M059J (cell line): ENCODE data around the gene HIF3A. TPM values are rescaled to one million over a fixed set of nuclear protein-coding genes. Genes with fewer than 3 reads are reported as not detected.
"Not testable (repeated sequence)": the region's sequence is repeated elsewhere in the genome, so short reads cannot be mapped to it uniquely, and the experiment has no call there.

Source experiments
- DNase-seq: peaks from one replicate; pipeline ENCODE4 v3.0.0-alpha.2; 2012; ENCODE audit warnings: low read depth
- total RNA-seq: library from RNA; depleted of rRNA; stranded (reverse); fragments of >200 nt; shearing (Covaris generic); gene quantifications from 2 replicates; pipeline ENCODE4 v1.2.3, GENCODE V29; 2014; rRNA removed

The HIF3A gene
- not detected in 2 replicates for total RNA-seq

- no peak for DNase-seq
Observed at GRCh38 chr19:46296722-46297461, at the start of gene HIF3A. Gene HIF3A, plus strand, starts transcription at chr19:46297042. Its CDS starts 35 bp downstream, at chr19:46297077.

GRCh38 chr19:46250076-46250735 lies 46.6 kb upstream of the HIF3A start:
- no peak for DNase-seq

- no peak for DNase-seq
Observed at GRCh38 chr19:46251416-46251815, 45.4 kb upstream of the HIF3A start.

GRCh38 chr19:46254776-46255175 lies 42.1 kb upstream of the HIF3A start:
- DNase-seq, result peak; percentile 36

GRCh38 chr19:46256855-46257254 lies 40.0 kb upstream of the HIF3A start:
- DNase-seq, result no peak

- DNase-seq, result not testable (repeated sequence)
Observed at GRCh38 chr19:46261501-46261900, 35.3 kb upstream of the HIF3A start.

GRCh38 chr19:46262684-46263296 lies 34.1 kb upstream of the HIF3A start:
- DNase-seq, result peak; percentile 92

GRCh38 chr19:46264801-46265200 lies 32.0 kb upstream of the HIF3A start:
- DNase-seq, result not testable (repeated sequence)

GRCh38 chr19:46265217-46265828 lies 31.5 kb upstream of the HIF3A start:
- peak; percentile 77 for DNase-seq

GRCh38 chr19:46269101-46269500 lies 27.7 kb upstream of the HIF3A start:
- no peak for DNase-seq

GRCh38 chr19:46270521-46271256 lies 26.2 kb upstream of the HIF3A start:
- DNase-seq, result no peak

GRCh38 chr19:46271481-46272197 lies 25.2 kb upstream of the HIF3A start:
- peak; percentile 98 for DNase-seq

- peak; percentile 41 for DNase-seq
Observed at GRCh38 chr19:46273931-46274330, 22.9 kb upstream of the HIF3A start.

GRCh38 chr19:46279177-46279576 lies 17.7 kb upstream of the HIF3A start:
- no peak for DNase-seq

GRCh38 chr19:46283771-46284170 lies 13.1 kb upstream of the HIF3A start:
- no peak for DNase-seq

GRCh38 chr19:46284635-46285034 lies 12.2 kb upstream of the HIF3A start:
- no peak for DNase-seq

GRCh38 chr19:46287585-46287984 lies 9.3 kb upstream of the HIF3A start:
- DNase-seq, result peak; percentile 20

GRCh38 chr19:46288896-46289588 lies 7.8 kb upstream of the HIF3A start:
- DNase-seq, result peak; percentile 94

- DNase-seq, result no peak
Observed at GRCh38 chr19:46289724-46290619, 6.9 kb upstream of the HIF3A start.
